ENCODE data around the gene ANKMY1.
"Not testable (repeated sequence)": the region's sequence is repeated elsewhere in the genome, so short reads cannot be mapped to it uniquely, and the experiment has no call there.

Gene ANKMY1

GRCh38 chr2:240567137-240567871 lies 9.5 kb upstream of the ANKMY1 start:
- DNase-seq: no peak

GRCh38 chr2:240566203-240567136 lies 8.7 kb upstream of the ANKMY1 start:
- no peak for DNase-seq

GRCh38 chr2:240565333-240566202 lies 7.8 kb upstream of the ANKMY1 start:
- no peak for DNase-seq

GRCh38 chr2:240564561-240565332 lies 7.0 kb upstream of the ANKMY1 start:
- no peak for DNase-seq

- DNase-seq: no peak
These were observed 6.3 kb upstream of the ANKMY1 start for GRCh38 chr2:240563951-240564560.

- not testable (repeated sequence) for DNase-seq
These were observed 5.4 kb upstream of the ANKMY1 start for GRCh38 chr2:240563231-240563630.

- no peak for DNase-seq
These were observed 3.7 kb upstream of the ANKMY1 start for GRCh38 chr2:240561325-240561971.

GRCh38 chr2:240560480-240561324 lies 2.9 kb upstream of the ANKMY1 start:
- DNase-seq: peak; percentile 92

GRCh38 chr2:240560084-240560479 lies 2.3 kb upstream of the ANKMY1 start, which contains the start of gene DUSP28:
TSS of gene DUSP28 (plus strand) at chr2:240560357. CDS start at chr2:240560685, 328 bp downstream.
- DNase-seq: no peak

GRCh38 chr2:240559286-240559685 lies 1.5 kb upstream of the ANKMY1 start:
- DNase-seq: no peak

GRCh38 chr2:240558236-240558761 lies 511 bp upstream of the ANKMY1 start:
- no peak for DNase-seq

- no peak for DNase-seq
These were observed 562 bp downstream of the ANKMY1 start for GRCh38 chr2:240557101-240557751.

- no peak for DNase-seq
These were observed 1.2 kb downstream of the ANKMY1 start for GRCh38 chr2:240556553-240557100.

- no peak for DNase-seq
These were observed 2.1 kb downstream of the ANKMY1 start for GRCh38 chr2:240555541-240556250.

- DNase-seq: no peak
These were observed 2.9 kb downstream of the ANKMY1 start for GRCh38 chr2:240554767-240555493.

GRCh38 chr2:240553956-240554480 lies 3.8 kb downstream of the ANKMY1 start:
- no peak for DNase-seq

- DNase-seq: no peak
These were observed 6.0 kb downstream of the ANKMY1 start for GRCh38 chr2:240551811-240552210.
